GM18868 (cell line): ENCODE data around the gene ARHGAP23.
A peak's percentile ranks its signal among the peaks of the same experiment; 100 is the strongest.

Source experiments
- ATAC-seq: cut with Tn5 transposase; IDR thresholded peaks from one replicate; pipeline ENCODE4 v1.9.1; 2021; ENCODE audit warnings: mild to moderate bottlenecking, moderate library complexity; ENCODE audit not compliant: unreplicated experiment

Gene ARHGAP23

DNA sequence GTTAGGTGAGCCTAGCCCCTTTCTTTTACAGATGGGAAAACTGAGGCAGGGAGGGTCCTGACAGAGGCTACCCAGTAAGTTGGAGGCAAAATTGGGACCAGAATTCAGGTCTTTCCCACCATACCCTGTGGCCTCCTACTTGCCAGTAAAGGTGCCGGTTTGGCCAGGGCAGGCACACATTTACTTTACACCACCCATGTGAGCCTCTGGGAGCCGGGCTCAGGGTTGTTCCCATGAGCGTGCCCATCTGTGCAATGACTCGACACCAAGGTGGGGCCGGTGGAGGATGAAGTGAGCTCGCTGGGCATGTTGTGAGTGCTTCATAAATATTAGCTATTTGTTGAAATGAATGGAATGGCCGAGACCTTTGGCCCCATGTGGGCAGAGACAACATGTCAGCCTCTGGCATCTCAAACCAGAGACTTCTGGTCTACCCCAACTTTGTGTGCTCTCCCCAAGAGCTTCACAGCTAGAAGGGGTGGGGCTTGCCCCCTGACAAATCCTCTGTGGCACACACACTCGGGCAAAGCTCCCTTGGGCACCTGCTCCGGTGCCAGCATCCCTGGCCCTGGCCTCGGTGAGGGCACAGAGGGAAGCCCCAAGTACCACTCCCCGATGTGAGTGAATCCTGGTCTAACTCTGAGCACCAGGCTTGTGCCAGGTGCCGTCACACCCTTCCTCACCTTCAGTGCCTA lies 117.4 kb downstream of the ARHGAP23 start:
- ATAC-seq, result no peak

GRCh38 chr17:38546396-38546795 lies 118.1 kb downstream of the ARHGAP23 start:
- no peak for ATAC-seq

DNA sequence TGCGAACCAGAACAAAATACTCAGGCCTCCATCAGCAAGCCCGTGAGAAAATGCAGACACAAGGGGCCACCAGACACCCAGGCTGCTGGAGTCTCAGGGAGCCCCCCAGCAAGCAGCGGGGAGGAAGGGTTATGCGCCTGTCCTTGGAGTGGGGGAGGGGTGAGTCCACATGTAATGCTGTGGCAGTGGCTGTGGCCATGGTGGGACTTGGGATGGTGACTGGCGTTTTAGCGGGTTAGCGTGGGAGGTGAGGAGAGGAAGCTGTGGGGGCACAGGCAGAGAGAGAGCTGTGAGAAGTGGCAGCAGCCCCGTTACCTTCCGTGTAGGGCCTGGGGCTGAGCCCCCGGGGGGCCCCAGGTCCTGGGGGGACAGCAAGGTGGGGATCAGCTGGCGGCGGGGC lies 119.2 kb downstream of the ARHGAP23 start:
- no peak for ATAC-seq

GRCh38 chr17:38549285-38549684 lies 121.0 kb downstream of the ARHGAP23 start:
- no peak for ATAC-seq

DNA sequence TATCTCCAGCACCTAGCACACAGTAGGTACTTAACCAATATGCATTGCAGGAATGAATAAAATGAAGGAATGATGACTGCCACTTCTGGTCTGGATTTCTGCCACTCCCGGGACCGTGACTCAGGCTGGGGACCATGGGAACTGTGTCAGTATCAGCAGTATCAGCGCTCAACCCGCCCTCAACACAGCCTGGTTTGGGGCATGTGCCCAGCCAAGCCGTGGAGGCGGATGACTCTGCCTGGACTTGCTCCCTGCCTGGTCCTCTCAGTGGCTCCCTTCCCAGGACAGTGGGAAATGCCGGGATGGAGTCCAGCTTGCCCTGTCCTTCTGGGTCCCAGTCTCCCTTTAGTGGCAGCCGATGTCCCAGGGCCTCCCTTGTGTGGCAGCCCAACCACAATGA lies 122.4 kb downstream of the ARHGAP23 start:
- no peak for ATAC-seq

GRCh38 chr17:38551121-38551520 lies 122.9 kb downstream of the ARHGAP23 start:
- ATAC-seq, result no peak

GRCh38 chr17:38552343-38552742 lies 124.1 kb downstream of the ARHGAP23 start:
- ATAC-seq, result no peak

GRCh38 chr17:38554430-38555350 lies 126.4 kb downstream of the ARHGAP23 start:
- no peak for ATAC-seq

- no peak for ATAC-seq
These were observed 128.0 kb downstream of the ARHGAP23 start for GRCh38 chr17:38556239-38556638.

- no peak for ATAC-seq
These were observed 129.1 kb downstream of the ARHGAP23 start for GRCh38 chr17:38557396-38557795.

- ATAC-seq, result peak; percentile 71
These were observed 129.8 kb downstream of the ARHGAP23 start for GRCh38 chr17:38557836-38558727.

DNA sequence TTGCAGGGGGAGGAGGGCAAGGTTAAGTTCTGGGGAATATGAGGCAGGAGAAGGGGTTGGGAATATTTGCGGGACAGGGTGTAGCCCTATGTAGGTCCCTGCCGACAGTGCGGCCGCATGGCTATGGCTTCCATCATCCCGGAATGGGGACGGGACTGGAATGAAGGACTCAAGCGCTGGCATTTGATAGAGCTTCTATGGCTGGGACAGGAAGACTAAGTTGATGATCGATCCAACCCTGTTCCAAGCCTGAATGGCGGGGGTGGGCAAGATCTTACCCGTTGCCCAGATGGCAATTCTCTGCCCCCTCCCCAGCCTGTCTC lies 130.4 kb downstream of the ARHGAP23 start:
- ATAC-seq, result no peak

DNA sequence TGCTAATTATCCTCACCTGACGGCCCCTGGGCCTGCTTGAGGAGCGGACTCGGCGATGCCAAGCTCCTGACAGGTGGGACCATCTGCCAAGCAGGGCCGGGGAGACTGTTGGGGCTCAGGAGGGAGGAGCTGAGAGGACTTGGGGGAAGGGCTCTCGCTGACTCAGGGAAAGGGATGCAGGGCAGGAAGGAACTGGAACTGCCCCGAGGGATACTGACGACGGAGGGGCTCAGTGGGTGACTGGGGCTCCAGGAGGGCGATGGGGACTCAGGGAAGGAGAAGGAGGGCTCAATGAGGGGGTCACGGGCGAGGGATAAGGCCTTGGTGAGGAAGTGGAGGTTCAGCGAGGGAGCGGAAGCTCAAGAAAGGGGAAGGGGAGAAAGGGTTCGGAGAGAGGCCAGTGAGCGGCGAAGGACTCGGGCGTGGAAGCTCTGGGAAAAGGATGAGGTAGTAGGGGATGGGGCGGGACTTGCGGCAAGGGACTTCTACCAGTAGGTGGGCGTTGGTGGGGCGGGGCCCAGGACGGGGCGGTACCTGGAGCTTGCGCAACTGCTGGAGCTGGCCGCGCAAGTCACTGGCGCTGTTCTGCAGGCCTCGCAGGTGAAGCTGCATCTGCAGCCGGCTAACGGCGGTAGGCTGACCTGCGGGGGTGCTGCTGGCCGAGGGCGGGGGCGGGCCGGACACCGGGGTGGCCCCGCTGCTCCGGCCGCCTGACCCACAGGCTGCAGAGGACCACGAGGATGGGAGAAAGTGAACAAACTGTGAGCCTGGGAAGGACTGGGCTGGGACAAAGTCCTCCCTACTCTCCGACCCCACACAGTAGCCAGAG lies 131.0 kb downstream of the ARHGAP23 start:
- ATAC-seq, result peak; percentile 67

GRCh38 chr17:38559880-38560230 lies 131.6 kb downstream of the ARHGAP23 start:
- ATAC-seq, result no peak

DNA sequence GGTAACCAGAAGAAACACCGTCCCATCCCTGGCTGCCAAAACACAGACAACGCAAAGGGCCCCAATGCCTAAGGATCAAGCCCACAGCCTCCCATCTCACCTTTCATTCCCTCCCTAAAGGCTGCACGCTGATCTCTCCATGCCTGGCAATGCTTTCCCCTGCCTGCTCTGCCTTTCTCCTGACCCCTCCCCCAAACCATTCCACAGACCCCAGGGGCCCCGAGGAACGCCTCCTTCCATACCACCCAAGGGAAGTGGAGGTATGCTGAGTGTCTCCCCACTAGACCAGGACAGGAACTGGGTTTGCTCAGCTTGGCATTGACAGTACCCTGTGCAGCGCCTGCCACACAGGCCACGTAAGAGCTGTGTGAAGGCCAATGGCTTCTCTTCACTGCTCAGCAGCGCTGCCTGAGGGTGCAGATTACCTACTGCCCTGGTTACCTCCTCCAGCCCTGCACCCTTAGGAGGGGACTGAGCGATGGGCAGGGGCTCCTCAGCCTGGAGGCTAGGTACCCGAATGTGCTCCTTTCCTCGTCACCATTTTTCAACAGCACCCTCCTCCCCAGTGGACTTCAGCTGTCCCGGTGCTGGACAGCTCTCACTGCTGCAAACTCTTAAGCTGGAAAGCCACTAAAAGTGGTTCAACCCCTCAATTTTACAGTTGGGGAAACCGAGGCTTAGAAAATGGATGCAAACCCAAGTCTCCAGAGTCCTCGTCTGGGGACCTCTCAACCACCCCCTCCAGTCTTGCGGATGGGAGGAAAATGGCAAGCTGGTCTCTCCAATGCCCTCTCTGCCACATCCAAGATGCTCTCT lies 132.4 kb downstream of the ARHGAP23 start:
- ATAC-seq, result no peak

GRCh38 chr17:38561416-38562214 lies 133.4 kb downstream of the ARHGAP23 start:
- no peak for ATAC-seq
